PC-9 (cell line): ENCODE results near the gene LILRB3. TPM values are rescaled to one million over a fixed set of nuclear protein-coding genes. Genes with fewer than 3 reads are reported as not detected.

Experiments
- BruUV-seq: library from RNA; stranded (reverse); fragments of 400-500 nt; replicated peaks from 2 replicates; lab custom pipeline; 2021; lab: Mats Ljungman, UMichigan
- CTCF ChIA-PET: fragments of 300-600 bp; sonication (Branson Sonifier 250); formaldehyde crosslinking; loops from one replicate; lab custom pipeline; 2022; ENCODE audit warnings: antibody characterized with exemption; lab: Charles Lee
- POLR2A ChIA-PET: fragments of 300-600 bp; sonication (Branson Sonifier 250); formaldehyde crosslinking; loops from one replicate; lab custom pipeline; 2022; ENCODE audit warnings: antibody characterized with exemption; ENCODE audit not compliant: unreplicated experiment; lab: Charles Lee
- DNase-seq, 2 experiments: peaks; one replicate each; pipeline versions ENCODE4 v3.0.0 to v3.0.0-alpha.2; 2015 to 2022; ENCODE audit warnings: mixed read lengths in 1 of 2
- H2AFZ ChIP-seq: fragments of 200-600 bp; sonication (generic); 2 replicates; pipeline ENCODE4 v1.8.1; 2017; ENCODE audit warnings: antibody characterized with exemption
- H3F3A ChIP-seq: fragments of 200-600 bp; sonication (generic); 2 replicates; pipeline ENCODE4 v1.8.1; 2017; ENCODE audit warnings: antibody characterized with exemption, mild to moderate bottlenecking, low read depth; ENCODE audit not compliant: insufficient read depth
- H3K27ac ChIP-seq: fragments of 200-600 bp; sonication (generic); 2 replicates; pipeline ENCODE4 v1.6.1; 2016; ENCODE audit warnings: mixed run types
- H3K27me3 ChIP-seq: fragments of 200-600 bp; sonication (generic); 2 replicates; pipeline ENCODE4 v1.6.1; 2016; ENCODE audit warnings: low read depth, mixed run types; ENCODE audit not compliant: insufficient read depth
- H3K36me3 ChIP-seq: fragments of 200-600 bp; sonication (generic); 2 replicates; pipeline ENCODE4 v1.6.1; 2016; ENCODE audit warnings: low read depth, mixed run types
- H3K4me1 ChIP-seq: fragments of 200-600 bp; sonication (generic); replicated peaks from 2 replicates; pipeline ENCODE4 v1.6.1; 2016; ENCODE audit warnings: mixed run types; ENCODE audit not compliant: insufficient read depth
- H3K4me2 ChIP-seq: fragments of 200-600 bp; sonication (generic); 2 replicates; pipeline ENCODE4 v1.6.1; 2017; ENCODE audit warnings: mixed run types
- H3K4me3 ChIP-seq: fragments of 200-600 bp; sonication (generic); 2 replicates; pipeline ENCODE4 v1.6.1; 2016; ENCODE audit warnings: mixed run types
- H3K79me2 ChIP-seq: fragments of 200-600 bp; sonication (generic); 2 replicates; pipeline ENCODE4 v1.6.1; 2017; ENCODE audit warnings: low read depth, mixed run types
- H3K9me2 ChIP-seq: fragments of 200-600 bp; sonication (generic); 2 replicates; pipeline ENCODE4 v1.8.1; 2017; ENCODE audit warnings: mild to moderate bottlenecking; ENCODE audit not compliant: insufficient read depth
- H3K9me3 ChIP-seq: fragments of 200-600 bp; sonication (generic); 2 replicates; pipeline ENCODE4 v1.8.1; 2016; ENCODE audit warnings: low read depth; ENCODE audit not compliant: insufficient read depth
- H4K20me1 ChIP-seq: fragments of 200-600 bp; sonication (generic); 2 replicates; pipeline ENCODE4 v1.8.1; 2017; ENCODE audit not compliant: insufficient read depth
- EZH2 ChIP-seq: fragments of 200-600 bp; sonication (generic); IDR thresholded peaks from 2 replicates; pipeline ENCODE4 v1.8.0; 2017; ENCODE audit warnings: antibody characterized with exemption, low read depth
- intact Hi-C: fragments of 100-400 bp; cut with micrococcal nuclease; formaldehyde crosslinking; loops from one replicate; pipeline ENCODE4 v1.10.0; 2022; ENCODE audit not compliant: unreplicated experiment
- total RNA-seq: library from RNA; stranded (reverse); gene quantifications from 2 replicates; pipeline ENCODE4 v1.2.3, GENCODE V29; 2021
- TF ChIP-seq, protein P1 (sequence below): fragments of 200-600 bp; sonication (generic); conservative IDR thresholded peaks from 2 replicates; pipeline ENCODE4 v1.6.1; 2017; ENCODE audit warnings: mixed run types, antibody characterized with exemption, mild to moderate bottlenecking, moderate library complexity

The LILRB3 gene
- total RNA-seq, 1 experiment from 2014 or later: not detected

DNA sequence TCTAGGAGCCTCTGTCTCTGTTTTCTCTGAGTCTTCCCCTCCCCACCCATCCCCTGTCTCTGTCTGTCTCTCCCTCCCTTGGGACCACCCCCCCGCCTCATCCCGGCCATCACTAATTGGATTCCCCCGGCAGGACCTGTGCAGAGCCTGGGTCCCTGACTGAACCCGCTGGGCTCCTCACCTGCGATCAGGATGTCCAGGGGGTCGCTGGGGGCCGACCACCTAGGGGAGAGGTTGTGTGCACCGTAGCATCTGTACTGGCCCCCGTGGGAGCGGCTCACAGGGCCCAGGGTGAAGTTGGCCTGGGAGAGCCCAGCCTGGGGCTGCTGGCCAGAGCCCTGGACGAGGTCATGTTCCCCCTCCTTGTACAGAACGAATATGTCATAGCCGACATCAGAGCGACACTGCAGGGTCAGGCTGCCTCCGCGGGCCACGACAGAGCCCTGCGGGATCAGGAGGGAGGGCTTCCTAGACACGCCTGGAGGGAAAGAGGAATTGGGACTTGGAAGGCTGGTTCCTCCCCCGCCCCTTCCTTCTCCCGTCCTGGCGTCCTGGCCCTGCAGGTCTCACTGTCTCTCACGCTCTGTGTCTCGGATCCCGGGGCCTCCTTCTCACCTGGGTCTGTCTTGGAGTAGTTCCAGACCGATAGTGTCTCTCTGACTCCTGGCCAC, 32.4 kb upstream of the LILRB3 start:
- BruUV-seq: no TSS peak
- H3K79me2 ChIP-seq: no peaks in the 10 kb centered on the region
- H3K36me3 ChIP-seq: no peaks in the 10 kb centered on the region
- peaks cover 89% of the 10 kb centered on the region for H3K27me3 ChIP-seq
- no peaks in the 10 kb centered on the region for H3K9me3 ChIP-seq
- no peaks in the 10 kb centered on the region for H4K20me1 ChIP-seq
- H3K4me2 ChIP-seq: no peak overlapping the region
- ChIA-PET CTCF (no interaction called here), POLR2A (no interaction called here)
- no peak overlapping the region for H3K4me3 ChIP-seq
- intact Hi-C loops: no loop called here
- no peak overlapping the region for H2AFZ ChIP-seq
- no peak for DNase-seq
- H3F3A ChIP-seq: no peaks in the 10 kb centered on the region
- H3K27ac ChIP-seq: no peak overlapping the region
- no peaks in the 10 kb centered on the region for H3K4me1 ChIP-seq
- no peaks in the 10 kb centered on the region for H3K9me2 ChIP-seq
- TF ChIP-seq, protein P1, sequence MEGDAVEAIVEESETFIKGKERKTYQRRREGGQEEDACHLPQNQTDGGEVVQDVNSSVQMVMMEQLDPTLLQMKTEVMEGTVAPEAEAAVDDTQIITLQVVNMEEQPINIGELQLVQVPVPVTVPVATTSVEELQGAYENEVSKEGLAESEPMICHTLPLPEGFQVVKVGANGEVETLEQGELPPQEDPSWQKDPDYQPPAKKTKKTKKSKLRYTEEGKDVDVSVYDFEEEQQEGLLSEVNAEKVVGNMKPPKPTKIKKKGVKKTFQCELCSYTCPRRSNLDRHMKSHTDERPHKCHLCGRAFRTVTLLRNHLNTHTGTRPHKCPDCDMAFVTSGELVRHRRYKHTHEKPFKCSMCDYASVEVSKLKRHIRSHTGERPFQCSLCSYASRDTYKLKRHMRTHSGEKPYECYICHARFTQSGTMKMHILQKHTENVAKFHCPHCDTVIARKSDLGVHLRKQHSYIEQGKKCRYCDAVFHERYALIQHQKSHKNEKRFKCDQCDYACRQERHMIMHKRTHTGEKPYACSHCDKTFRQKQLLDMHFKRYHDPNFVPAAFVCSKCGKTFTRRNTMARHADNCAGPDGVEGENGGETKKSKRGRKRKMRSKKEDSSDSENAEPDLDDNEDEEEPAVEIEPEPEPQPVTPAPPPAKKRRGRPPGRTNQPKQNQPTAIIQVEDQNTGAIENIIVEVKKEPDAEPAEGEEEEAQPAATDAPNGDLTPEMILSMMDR: no peak
- TF ChIP-seq EZH2: no peak

DNA sequence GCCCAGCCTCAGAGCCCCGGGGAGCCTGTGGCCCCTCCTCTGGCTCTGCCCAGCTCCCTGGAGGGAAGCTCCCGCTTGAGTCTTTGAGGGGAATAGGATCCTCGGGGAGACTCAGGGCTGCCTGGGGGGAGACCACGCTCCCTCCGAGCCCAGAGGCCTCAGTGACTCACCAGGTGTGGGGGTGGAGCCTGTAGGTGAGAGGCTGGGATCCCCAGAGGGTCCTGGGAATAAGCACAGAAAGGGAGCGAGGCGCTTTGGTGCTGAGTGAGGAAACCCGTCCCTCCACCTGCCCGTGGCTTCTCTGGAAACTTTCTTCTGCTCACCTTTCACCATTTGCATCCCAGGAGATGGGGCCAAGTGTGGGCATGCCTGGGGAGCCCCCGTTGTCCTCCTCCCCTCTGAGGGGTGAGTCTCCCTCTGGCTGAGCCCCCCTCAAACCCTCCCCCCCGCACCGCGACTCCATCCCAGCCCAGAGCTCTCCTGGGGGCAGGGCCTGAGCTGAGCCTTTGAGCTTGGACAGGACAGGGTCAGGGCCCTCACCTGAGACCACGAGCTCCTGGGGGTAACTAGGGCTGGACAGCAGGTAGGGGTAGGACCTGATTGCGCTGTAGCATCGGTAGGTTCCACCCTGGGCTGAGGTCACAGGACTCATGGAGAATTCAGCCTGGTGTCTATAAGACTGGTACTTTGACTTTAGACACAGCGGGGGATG, 31.5 kb upstream of the LILRB3 start:
- TF ChIP-seq, protein P1: no peak
- TF ChIP-seq EZH2: peak; percentile 78; the same call in 1 of the 2 replicates
- no peaks in the 10 kb centered on the region for H3F3A ChIP-seq
- no peak overlapping the region for H3K27ac ChIP-seq
- H3K4me1 ChIP-seq: no peaks in the 10 kb centered on the region
- DNase-seq: no peak
- H3K9me3 ChIP-seq: no peaks in the 10 kb centered on the region
- H3K4me2 ChIP-seq: no peak overlapping the region
- H3K4me3 ChIP-seq: no peak overlapping the region
- BruUV-seq: no TSS peak
- intact Hi-C loops: no loop called here
- CTCF ChIA-PET: no interaction called here
- peaks cover 89% of the 10 kb centered on the region for H3K27me3 ChIP-seq
- POLR2A ChIA-PET: interaction anchor here (0.7 kb wide), 1 partner anchor 661 kb away, joined by 3 read pairs; no protein-coding TSS in a partner anchor
- H3K36me3 ChIP-seq: no peaks in the 10 kb centered on the region
- no peaks in the 10 kb centered on the region for H4K20me1 ChIP-seq
- H3K79me2 ChIP-seq: no peaks in the 10 kb centered on the region
- no peaks in the 10 kb centered on the region for H3K9me2 ChIP-seq
- no peak overlapping the region for H2AFZ ChIP-seq

DNA sequence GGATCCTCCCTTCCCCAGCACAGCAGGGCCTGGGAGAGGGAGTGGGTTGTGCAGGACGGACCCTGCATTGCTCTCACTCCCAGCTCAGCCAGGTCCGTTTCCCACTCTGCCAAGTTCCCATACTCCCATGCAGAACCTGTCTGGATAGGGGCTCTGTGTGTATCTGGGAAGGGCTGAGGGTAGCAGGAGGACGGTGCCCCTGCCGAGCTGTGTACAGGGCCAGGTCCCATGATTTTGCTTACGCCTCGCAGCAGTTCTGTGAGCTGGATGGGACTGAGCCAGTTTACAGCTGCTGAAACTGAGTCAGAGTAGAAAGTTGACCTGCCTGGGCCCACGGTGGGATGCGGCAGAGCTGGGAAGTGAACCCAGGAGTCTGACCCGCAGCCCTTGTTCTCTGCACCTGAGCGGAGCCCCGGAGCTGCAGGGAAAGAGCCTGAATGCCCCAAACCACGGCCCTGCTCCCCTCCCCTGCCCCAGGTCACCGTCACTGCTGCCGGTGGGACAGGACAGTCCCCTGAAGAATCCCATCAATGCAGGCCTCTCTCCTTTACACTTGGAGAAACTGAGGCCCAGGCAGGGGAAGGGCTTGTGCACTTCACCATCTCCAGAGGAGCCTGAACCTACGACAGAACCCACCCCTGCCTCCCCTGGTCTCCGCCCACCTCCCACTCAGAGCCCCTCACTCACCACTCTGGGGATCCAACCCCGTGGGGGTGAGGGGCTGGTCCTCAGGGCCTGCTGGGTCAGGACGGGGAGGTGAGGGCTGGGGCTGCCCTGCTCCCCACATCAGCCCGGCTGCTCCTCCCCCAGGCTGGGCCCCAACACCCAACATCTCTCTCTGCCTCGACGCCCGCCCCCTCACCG, 30.8 kb upstream of the LILRB3 start:
- ChIA-PET CTCF (no interaction called here), POLR2A (interaction anchor here (0.7 kb wide), 1 partner anchor 660 kb away, joined by 3 read pairs; no protein-coding TSS in a partner anchor)
- H4K20me1 ChIP-seq: no peaks in the 10 kb centered on the region
- TF ChIP-seq EZH2: no peak
- TF ChIP-seq, protein P1: no peak
- no TSS peak for BruUV-seq
- intact Hi-C loops: no loop called here
- H3F3A ChIP-seq: no peaks in the 10 kb centered on the region
- no peaks in the 10 kb centered on the region for H3K9me2 ChIP-seq
- H3K79me2 ChIP-seq: no peaks in the 10 kb centered on the region
- H3K27ac ChIP-seq: no peak overlapping the region
- no peak for DNase-seq
- no peaks in the 10 kb centered on the region for H3K36me3 ChIP-seq
- no peak overlapping the region for H3K4me3 ChIP-seq
- H3K9me3 ChIP-seq: no peaks in the 10 kb centered on the region
- H3K27me3 ChIP-seq: peaks cover 91% of the 10 kb centered on the region
- no peaks in the 10 kb centered on the region for H3K4me1 ChIP-seq
- H3K4me2 ChIP-seq: no peak overlapping the region
- no peak overlapping the region for H2AFZ ChIP-seq
